IMR-90 (cell line): ENCODE measurements around the gene ANKRD63. TPM values are rescaled to one million over a fixed set of nuclear protein-coding genes. Genes with fewer than 3 reads are reported as not detected.

Experiments
- ATAC-seq: fragments of 200-7000 bp; cut with Tn5 transposase; 2 replicates; pipeline ENCODE4 v1.9.1; 2020; ENCODE audit warnings: low read depth, mild to moderate bottlenecking, moderate library complexity
- BruUV-seq: library from RNA; stranded (reverse); fragments of 400-500 nt; replicated peaks from 2 replicates; lab custom pipeline; 2021; lab: Mats Ljungman, UMichigan
- CTCF ChIA-PET: fragments of 300-600 bp; formaldehyde crosslinking; extraction: SDS; loops from one replicate; lab custom pipeline; 2021; ENCODE audit warnings: antibody characterized with exemption; lab: Yijun Ruan, JAX
- POLR2A ChIA-PET: fragments of 300-600 bp; sonication (Branson Sonifier 250); formaldehyde crosslinking; loops from one replicate; lab custom pipeline; 2022; ENCODE audit warnings: antibody characterized with exemption; ENCODE audit not compliant: unreplicated experiment; lab: Charles Lee
- DNase-seq: peaks from one replicate; pipeline ENCODE4 v3.0.0; 2013
- H2AFZ ChIP-seq: replicated peaks from 2 replicates; pipeline ENCODE3; 2013; ENCODE audit warnings: low read length, mild to moderate bottlenecking; ENCODE audit not compliant: poor library complexity
- H2AK5ac ChIP-seq: 2 replicates; pipeline ENCODE4 v1.6.1; 2013; ENCODE audit warnings: low read depth, low read length, inconsistent platforms
- H2AK9ac ChIP-seq: replicated peaks from 2 replicates; pipeline ENCODE3; 2013; ENCODE audit warnings: mild to moderate bottlenecking, low read depth, low read length, moderate library complexity; ENCODE audit not compliant: poor library complexity
- H2BK120ac ChIP-seq: 2 replicates; pipeline ENCODE4 v1.6.1; 2013; ENCODE audit warnings: low read depth, low read length, inconsistent platforms
- H2BK15ac ChIP-seq: 3 replicates; pipeline ENCODE4 v1.6.1; 2013; ENCODE audit warnings: low read depth, low read length, inconsistent platforms
- H2BK20ac ChIP-seq: 2 replicates; pipeline ENCODE4 v1.6.1; 2013; ENCODE audit warnings: low read depth, mild to moderate bottlenecking, inconsistent platforms, low read length, moderate library complexity
- H2BK5ac ChIP-seq: 2 replicates; pipeline ENCODE4 v1.6.1; 2013; ENCODE audit warnings: mild to moderate bottlenecking, low read depth, low read length, inconsistent platforms; ENCODE audit not compliant: poor library complexity, severe bottlenecking
- H3K14ac ChIP-seq: replicated peaks from 2 replicates; pipeline ENCODE4 v1.6.1; 2013; ENCODE audit warnings: low read depth, low read length, inconsistent platforms
- H3K18ac ChIP-seq: 2 replicates; pipeline ENCODE4 v1.6.1; 2013; ENCODE audit warnings: low read depth, low read length, control low read depth
- H3K23ac ChIP-seq: 2 replicates; pipeline ENCODE4 v1.6.1; 2013; ENCODE audit warnings: low read depth, low read length, inconsistent platforms
- H3K27ac ChIP-seq: 2 replicates; pipeline ENCODE4 v1.5.1; 2013; ENCODE audit warnings: mild to moderate bottlenecking, control low read depth, low read length; ENCODE audit not compliant: insufficient read depth
- H3K27me3 ChIP-seq: 2 replicates; pipeline ENCODE4 v1.6.1; 2013; ENCODE audit warnings: low read length; ENCODE audit not compliant: control insufficient read depth, insufficient read depth
- H3K36me3 ChIP-seq: 2 replicates; pipeline ENCODE4 v1.6.1; 2013; ENCODE audit warnings: low read length, mixed read lengths; ENCODE audit not compliant: control insufficient read depth, insufficient read depth
- H3K4ac ChIP-seq: 2 replicates; pipeline ENCODE4 v1.6.1; 2013; ENCODE audit warnings: low read depth, low read length, inconsistent platforms
- H3K4me1 ChIP-seq: 2 replicates; pipeline ENCODE4 v1.6.1; 2013; ENCODE audit warnings: low read length, mixed read lengths; ENCODE audit not compliant: control insufficient read depth, insufficient read depth
- H3K4me2 ChIP-seq: 2 replicates; pipeline ENCODE4 v1.6.1; 2013; ENCODE audit warnings: low read depth, mild to moderate bottlenecking, control low read depth, low read length, moderate library complexity
- H3K4me3 ChIP-seq: 2 replicates; pipeline ENCODE4 v1.5.1; 2013; ENCODE audit warnings: low read depth, mild to moderate bottlenecking, control low read depth, low read length, moderate library complexity; ENCODE audit not compliant: insufficient read depth
- H3K56ac ChIP-seq: 2 replicates; pipeline ENCODE4 v1.6.1; 2013; ENCODE audit warnings: low read length, inconsistent platforms; ENCODE audit not compliant: insufficient read depth; ENCODE audit errors: extremely low read depth
- H3K79me1 ChIP-seq, 2 experiments: 2 replicates each; pipeline ENCODE4 v1.6.1; 2013; ENCODE audit warnings: low read length in 2 of 2, inconsistent platforms in 1 of 2, low read depth in 1 of 2
- H3K9ac ChIP-seq: 2 replicates; pipeline ENCODE4 v1.6.1; 2013; ENCODE audit warnings: low read depth, low read length, control low read depth
- H3K9me1 ChIP-seq: 2 replicates; pipeline ENCODE4 v1.6.1; 2013; ENCODE audit warnings: low read length, inconsistent platforms; ENCODE audit not compliant: insufficient read depth
- H3K9me3 ChIP-seq: 2 replicates; pipeline ENCODE4 v1.6.1; 2013; ENCODE audit warnings: low read length; ENCODE audit not compliant: control insufficient read depth, insufficient read depth
- H4K20me1 ChIP-seq: 2 replicates; pipeline ENCODE4 v1.6.1; 2013; ENCODE audit warnings: low read length, inconsistent platforms; ENCODE audit not compliant: insufficient read depth
- H4K5ac ChIP-seq: 2 replicates; pipeline ENCODE4 v1.6.1; 2013; ENCODE audit warnings: mild to moderate bottlenecking, low read depth, low read length, control low read depth
- H4K8ac ChIP-seq, 2 experiments: 2 replicates each; pipeline ENCODE4 v1.6.1; 2013; ENCODE audit warnings: low read depth in 2 of 2, low read length in 2 of 2, control low read depth in 1 of 2, inconsistent platforms in 1 of 2
- H4K91ac ChIP-seq: 2 replicates; pipeline ENCODE4 v1.6.1; 2013; ENCODE audit warnings: low read depth, low read length, inconsistent platforms; ENCODE audit not compliant: insufficient read depth
- FOS ChIP-seq: fragments of 150-350 bp; IDR thresholded peaks from 2 replicates; pipeline ENCODE4 v1.6.1; 2016; ENCODE audit warnings: low read depth, low read length
- POLR2A ChIP-seq: IDR thresholded peaks from 2 replicates; pipeline ENCODE4 v1.6.1; 2012; ENCODE audit warnings: mild to moderate bottlenecking, low read depth, low read length
- RCOR1 ChIP-seq: IDR thresholded peaks from 2 replicates; pipeline ENCODE4 v1.6.1; 2012; ENCODE audit warnings: mild to moderate bottlenecking, low read length, improper control_type of control experiment; ENCODE audit not compliant: insufficient replicate concordance
- WGBS, 2 experiments: methylation state at CpG; one replicate each; pipeline versions ENCODE4 v1.1.5 to v1.1.7; 2013; ENCODE audit warnings: missing lambda C conversion rate in 2 of 2; ENCODE audit not compliant: insufficient read length in 1 of 2; ENCODE audit errors: extremely low coverage in 2 of 2; 5-methylcytosine and 5-hydroxymethylcytosine counted together
- dilution Hi-C: fragments of 300-500 bp; cut with HindIII; formaldehyde crosslinking; loops from one replicate; pipeline ENCODE4 v1.14.3; 2018; ENCODE audit warnings: low sequenced_read_pairs; ENCODE audit not compliant: unreplicated experiment
- in situ Hi-C: fragments of 300-500 bp; cut with MboI; formaldehyde crosslinking; loops from 3 replicates; pipeline ENCODE4 v1.14.3; 2019; ENCODE audit warnings: low sequenced_read_pairs, inconsistent platforms, mixed read lengths
- intact Hi-C: fragments of 100-400 bp; cut with micrococcal nuclease; formaldehyde crosslinking; loops from 2 replicates; pipeline ENCODE4 v1.10.0; 2022
- polyA plus RNA-seq, 3 experiments: library from polyadenylated mRNA; depleted of rRNA; stranded (reverse); fragments of >200 nt; gene quantifications; 2 replicates each; pipeline ENCODE4 v1.2.3, GENCODE V29; 2012; ENCODE audit warnings: low replicate concordance in 1 of 3
- total RNA-seq: library from RNA; depleted of rRNA; stranded (reverse); fragments of >200 nt; gene quantifications from 2 replicates; pipeline ENCODE4 v1.2.3, GENCODE V29; 2012

Gene ANKRD63
- total and polyA plus RNA-seq, 2 of the 4 experiments (the other 2 are of a cell fraction): not detected

DNA sequence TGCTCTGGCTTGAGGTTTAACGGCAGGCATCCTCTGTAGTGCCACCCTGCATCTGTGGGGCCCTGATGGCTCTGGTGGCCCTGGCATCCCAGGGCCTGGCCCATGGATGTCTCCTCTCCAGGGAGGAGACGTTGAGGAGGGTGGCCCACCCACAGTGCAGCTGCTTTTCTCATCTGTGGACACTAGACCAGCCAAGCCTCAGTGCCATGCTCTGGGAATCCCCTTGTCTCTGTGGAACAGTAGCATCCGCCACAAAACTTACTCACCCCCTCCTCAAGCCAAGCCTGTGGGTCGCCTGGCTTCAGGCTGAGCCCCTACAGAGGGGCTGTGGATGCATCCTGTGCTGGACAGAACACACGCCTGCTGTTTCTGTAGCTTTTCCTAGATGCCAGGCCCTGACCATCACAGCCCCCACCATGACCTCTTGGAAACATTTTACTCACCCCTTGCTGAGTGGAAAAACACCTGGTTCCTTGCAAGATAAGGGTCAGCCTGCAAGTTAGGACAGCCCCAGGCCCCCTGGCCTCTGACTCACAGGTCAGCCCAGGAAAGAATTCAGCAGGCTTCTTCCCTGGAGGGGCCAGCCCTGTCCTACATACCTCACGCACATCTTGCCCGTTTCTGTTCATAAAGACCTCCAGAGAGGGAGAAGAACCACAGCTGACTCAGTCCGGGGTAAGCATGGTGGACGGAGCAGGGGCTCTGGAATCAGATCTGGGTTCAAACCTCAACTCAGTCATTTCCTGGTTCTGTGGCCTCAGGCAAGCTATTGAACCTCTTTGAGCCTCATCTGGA is 25.0 kb downstream of the ANKRD63 start:
- Histone ChIP-seq H3K9ac (no peak overlapping the region), H3K79me1 (no peaks in the 10 kb centered on the region), H3K9me3 (no peaks in the 10 kb centered on the region), H4K8ac (no peak overlapping the region), H3K56ac (no peak overlapping the region), H3K23ac (0 out of 2 replicates have a peak overlapping the region, but pooled peaks have one; percentile 7), H2BK20ac (no peak overlapping the region), H2AK9ac (peak overlapping the region; percentile 50), H3K4me3 (no peak overlapping the region), H2BK15ac (no peak overlapping the region; the same call in 2 of the 3 replicates), H2BK5ac (no peak overlapping the region), H2AFZ (peak overlapping the region; percentile 66), H3K9me1 (peaks cover 7% of the 10 kb centered on the region; the same call in 1 of the 2 replicates), H3K4me2 (no peak overlapping the region), H3K36me3 (no peaks in the 10 kb centered on the region), H3K4me1 (peaks cover 4% of the 10 kb centered on the region; the same call in 1 of the 2 replicates), H3K4ac (no peak overlapping the region), H3K27ac (no peak overlapping the region), H4K5ac (no peak overlapping the region), H2BK120ac (peak overlapping the region; percentile 13; the same call in 1 of the 2 replicates), H3K18ac (no peak overlapping the region), H4K91ac (no peak overlapping the region), H2AK5ac (no peak overlapping the region), H3K14ac (no peak overlapping the region), H3K27me3 (peaks cover 27% of the 10 kb centered on the region), H4K20me1 (no peaks in the 10 kb centered on the region)
- dilution Hi-C loops: no loop called here
- WGBS, 2 experiments: 67% methylated on average over 1 of the region's 9 CpGs; no CpG with 5 or more reads in 1 of the 2 experiments
- DNase-seq (peak; percentile 33), ATAC-seq (no peak)
- in situ Hi-C loops: no loop called here
- TF ChIP-seq RCOR1 (no peak), POLR2A (no peak), FOS (no peak)
- CTCF ChIA-PET: no interaction called here
- no TSS peak for BruUV-seq
- POLR2A ChIA-PET: no interaction called here
- intact Hi-C loops: no loop called here
